ENCODE results near the gene MAN1C1. TPM values are rescaled to one million over a fixed set of nuclear protein-coding genes. Genes with fewer than 3 reads are reported as not detected.

MAN1C1 gene
- total RNA-seq, 1 donor from 2014 or later: 20.4 TPM

DNA sequence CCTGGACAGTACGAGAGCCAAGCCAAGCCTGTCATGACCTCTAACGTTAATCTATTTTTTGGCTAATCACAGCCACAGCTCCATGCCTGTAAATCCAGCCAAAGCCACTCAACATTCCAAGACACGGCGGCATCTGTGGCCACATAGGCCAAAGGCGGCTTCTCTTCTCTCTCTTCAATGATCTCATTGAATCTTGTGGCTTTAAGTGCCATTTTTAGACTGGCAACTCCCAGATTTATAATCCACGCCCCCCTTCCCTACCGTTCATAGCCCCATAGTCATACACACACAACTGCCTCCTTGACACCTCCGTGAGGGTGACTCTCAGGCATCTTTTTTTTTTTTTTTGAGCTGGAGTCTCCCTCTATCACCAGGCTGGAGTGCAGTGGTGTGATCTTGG is 177.7 kb downstream of the MAN1C1 start:
- Histone ChIP-seq H3K27me3 (ENCODE audit: low read depth) (no peaks in the 10 kb centered on the region), H3K36me3 (no peaks in the 10 kb centered on the region), H3K27ac (no peak overlapping the region), H3K4me3 (no peak overlapping the region), H3K9me3 (no peaks in the 10 kb centered on the region), H3K4me1 (peaks cover 29% of the 10 kb centered on the region)
- intact Hi-C loops (cut with DNase I): loop anchor here (10.0 kb wide), 1 partner anchor 180 kb away; the partner anchor contains the start of gene MAN1C1
- ATAC-seq: peak in 1 of 2 donors; percentile 10
- TF ChIP-seq, protein P1, sequence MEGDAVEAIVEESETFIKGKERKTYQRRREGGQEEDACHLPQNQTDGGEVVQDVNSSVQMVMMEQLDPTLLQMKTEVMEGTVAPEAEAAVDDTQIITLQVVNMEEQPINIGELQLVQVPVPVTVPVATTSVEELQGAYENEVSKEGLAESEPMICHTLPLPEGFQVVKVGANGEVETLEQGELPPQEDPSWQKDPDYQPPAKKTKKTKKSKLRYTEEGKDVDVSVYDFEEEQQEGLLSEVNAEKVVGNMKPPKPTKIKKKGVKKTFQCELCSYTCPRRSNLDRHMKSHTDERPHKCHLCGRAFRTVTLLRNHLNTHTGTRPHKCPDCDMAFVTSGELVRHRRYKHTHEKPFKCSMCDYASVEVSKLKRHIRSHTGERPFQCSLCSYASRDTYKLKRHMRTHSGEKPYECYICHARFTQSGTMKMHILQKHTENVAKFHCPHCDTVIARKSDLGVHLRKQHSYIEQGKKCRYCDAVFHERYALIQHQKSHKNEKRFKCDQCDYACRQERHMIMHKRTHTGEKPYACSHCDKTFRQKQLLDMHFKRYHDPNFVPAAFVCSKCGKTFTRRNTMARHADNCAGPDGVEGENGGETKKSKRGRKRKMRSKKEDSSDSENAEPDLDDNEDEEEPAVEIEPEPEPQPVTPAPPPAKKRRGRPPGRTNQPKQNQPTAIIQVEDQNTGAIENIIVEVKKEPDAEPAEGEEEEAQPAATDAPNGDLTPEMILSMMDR (IDR thresholded peaks at IDR 0.05): no peak
- no peak for DNase-seq

DNA sequence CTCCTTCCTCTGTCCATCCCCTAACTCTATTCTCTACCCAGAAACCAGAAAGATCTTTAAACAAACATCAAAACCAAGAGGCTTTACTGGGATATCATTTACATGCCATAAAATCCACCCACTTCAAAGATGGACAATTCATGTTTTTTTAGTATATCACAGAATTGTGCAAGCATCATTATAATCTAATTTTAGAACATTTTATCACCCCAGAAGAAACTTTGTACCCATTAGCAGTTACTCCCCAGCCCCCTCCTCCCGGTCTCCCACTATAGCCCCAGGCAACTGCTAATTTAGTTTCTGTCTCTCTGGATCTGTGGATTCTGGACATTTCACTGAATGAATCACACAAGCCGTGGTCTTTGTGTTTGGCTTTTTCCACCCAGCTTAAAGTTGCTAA is 178.6 kb downstream of the MAN1C1 start:
- TF ChIP-seq, protein P1 (IDR thresholded peaks at IDR 0.05): no peak
- Histone ChIP-seq H3K27me3 (ENCODE audit: low read depth) (no peaks in the 10 kb centered on the region), H3K27ac (no peak overlapping the region), H3K4me1 (peaks cover 34% of the 10 kb centered on the region), H3K4me3 (no peak overlapping the region), H3K9me3 (no peaks in the 10 kb centered on the region), H3K36me3 (no peaks in the 10 kb centered on the region)
- DNase-seq (no peak), ATAC-seq (no peak)
- intact Hi-C loops (cut with DNase I): loop anchor here (10.0 kb wide), 1 partner anchor 180 kb away; the partner anchor contains the start of gene MAN1C1

DNA sequence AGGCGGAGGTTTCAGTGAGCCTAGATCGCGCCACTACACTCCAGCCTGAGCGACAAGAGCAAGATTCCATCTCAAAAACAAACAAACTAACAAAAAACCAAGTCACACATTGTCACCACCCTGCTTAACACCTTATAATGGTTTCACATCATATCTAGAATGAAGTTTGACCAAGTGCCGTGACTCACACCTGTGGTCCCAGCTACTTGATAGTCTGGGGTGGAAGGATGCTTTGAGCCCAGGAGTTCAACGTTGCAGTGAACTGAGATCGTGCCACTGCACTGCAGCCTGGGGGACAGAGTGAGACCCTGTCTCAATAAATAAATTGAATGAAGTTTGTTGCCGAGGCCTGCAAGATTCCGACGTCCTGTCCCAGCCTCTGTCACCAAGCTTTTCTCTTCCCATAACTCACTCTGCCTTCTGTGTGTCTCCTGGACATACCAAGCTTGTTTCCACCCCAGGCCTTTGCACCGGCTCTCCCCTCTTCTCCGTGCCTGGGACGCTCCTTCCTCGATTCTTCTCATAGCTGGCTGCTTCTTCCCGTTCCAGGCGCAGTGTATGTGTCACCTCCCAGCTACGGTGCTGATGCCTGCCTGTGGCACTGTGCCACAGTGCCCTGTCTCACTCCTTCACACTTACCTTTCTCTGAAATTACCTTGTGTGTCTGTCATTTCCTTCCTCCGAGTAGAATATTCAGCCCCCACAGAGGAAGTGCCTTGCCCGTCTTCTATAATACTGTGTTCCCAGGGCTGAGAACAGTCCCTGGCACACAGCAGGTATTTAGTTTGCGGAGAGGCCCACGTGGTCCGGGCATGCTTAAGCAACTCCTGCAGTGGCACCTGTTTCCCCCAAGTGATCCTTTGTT is 179.6 kb downstream of the MAN1C1 start:
- intact Hi-C loops (cut with DNase I): loop anchor here (10.0 kb wide), 1 partner anchor 181 kb away; the partner anchor contains the start of gene MAN1C1
- Histone ChIP-seq H3K27me3 (ENCODE audit: low read depth) (no peaks in the 10 kb centered on the region), H3K9me3 (no peaks in the 10 kb centered on the region), H3K4me1 (peaks cover 40% of the 10 kb centered on the region), H3K27ac (peak overlapping the region; percentile 66), H3K36me3 (no peaks in the 10 kb centered on the region), H3K4me3 (peak overlapping the region; percentile 1)
- peak; percentile 70 to 79 for ATAC-seq
- TF ChIP-seq, protein P1 (IDR thresholded peaks at IDR 0.05): no peak
- DNase-seq: peak; percentile 75

DNA sequence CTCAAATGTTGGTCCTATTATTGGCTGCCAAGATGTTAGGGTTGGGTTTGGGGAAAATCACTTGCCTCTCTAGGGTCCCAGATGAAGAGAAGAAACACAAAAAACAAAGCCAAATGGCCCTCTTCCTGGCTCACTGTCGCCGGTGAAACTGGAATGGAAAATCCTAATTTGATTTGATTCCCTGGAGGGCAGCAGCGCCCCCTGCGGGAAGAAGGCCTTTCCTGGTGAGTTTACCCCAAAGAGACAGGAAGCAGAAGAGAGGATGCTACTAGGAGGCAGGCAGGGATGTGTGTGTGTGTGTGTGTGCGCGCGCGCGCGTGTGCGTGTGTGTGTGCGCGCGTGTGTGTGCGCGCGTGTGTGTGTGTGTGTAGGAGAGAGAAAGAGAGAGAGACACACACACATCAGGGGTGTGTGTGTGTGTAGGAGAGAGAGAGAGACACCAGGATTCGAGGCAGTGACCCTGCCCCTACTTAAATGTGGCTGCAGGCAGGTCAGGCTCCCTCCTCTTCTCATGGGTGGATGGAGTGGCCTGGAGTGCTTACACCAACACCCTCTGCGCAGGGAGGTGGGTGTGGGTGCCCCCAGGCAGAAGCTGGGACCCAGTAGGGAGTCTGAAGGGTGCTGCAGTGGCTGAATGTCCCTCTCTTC is 180.3 kb downstream of the MAN1C1 start:
- peak; percentile 65 to 70 for ATAC-seq
- H3K4me3 ChIP-seq: peak overlapping the region; percentile 1

DNA sequence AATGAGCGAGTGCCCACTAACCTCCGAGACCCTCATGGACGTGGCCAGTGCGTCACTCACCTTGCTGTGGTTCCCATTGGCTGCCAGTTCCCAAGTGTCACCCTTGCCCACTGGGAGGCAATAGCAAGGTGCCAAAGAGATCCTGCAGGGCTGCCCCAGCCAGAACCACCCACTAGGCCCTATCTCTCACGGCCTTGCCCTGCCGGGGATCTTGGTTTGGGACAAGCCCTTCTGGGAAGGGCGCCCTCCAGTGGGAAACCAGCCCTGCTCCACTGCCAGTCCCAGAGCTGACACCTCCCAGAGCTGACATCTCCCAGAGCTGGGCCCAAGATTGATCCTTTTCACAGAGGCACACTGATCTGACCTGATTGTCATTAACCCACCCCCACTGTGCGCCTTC is 181.3 kb downstream of the MAN1C1 start:
- TF ChIP-seq, protein P1 (IDR thresholded peaks at IDR 0.05): peak; percentile 54
- H3K27me3 ChIP-seq (ENCODE audit: low read depth): no peaks in the 10 kb centered on the region
- H3K36me3 ChIP-seq: no peaks in the 10 kb centered on the region
- intact Hi-C loops (cut with DNase I): loop anchor here (10.0 kb wide), 1 partner anchor 183 kb away; the partner anchor contains the start of gene MAN1C1
- H3K27ac ChIP-seq: no peak overlapping the region
- H3K9me3 ChIP-seq: no peaks in the 10 kb centered on the region
- no peak overlapping the region for H3K4me3 ChIP-seq
- ATAC-seq (peak in 1 of 2 donors; percentile 19), DNase-seq (no peak)
- peaks cover 58% of the 10 kb centered on the region for H3K4me1 ChIP-seq

More for the DNA sequence above, 180.3 kb downstream of the MAN1C1 start:
- Histone ChIP-seq H3K36me3 (no peaks in the 10 kb centered on the region), H3K27ac (peak overlapping the region; percentile 66), H3K4me1 (peaks cover 48% of the 10 kb centered on the region), H3K9me3 (no peaks in the 10 kb centered on the region), H3K27me3 (ENCODE audit: low read depth) (no peaks in the 10 kb centered on the region)
- TF ChIP-seq, protein P1 (IDR thresholded peaks at IDR 0.05): peak; percentile 75
- intact Hi-C loops (cut with DNase I): loop anchor here (10.0 kb wide), 1 partner anchor 182 kb away; the partner anchor contains the start of gene MAN1C1
- peak; percentile 89 for DNase-seq
